Measurements from ENCODE around the gene PRKAG2.
"Not testable (repeated sequence)": the region's sequence is repeated elsewhere in the genome, so short reads cannot be mapped to it uniquely, and the experiment has no call there.

PRKAG2 gene

GRCh38 chr7:151796871-151797537 lies 79.9 kb downstream of the PRKAG2 start:
- no peak for DNase-seq

GRCh38 chr7:151796091-151796870 lies 80.6 kb downstream of the PRKAG2 start:
- no peak for DNase-seq

- no peak for DNase-seq
Measured at GRCh38 chr7:151795168-151795811, 81.6 kb downstream of the PRKAG2 start.

- DNase-seq: no peak
Measured at GRCh38 chr7:151794508-151795167, 82.3 kb downstream of the PRKAG2 start.

- DNase-seq: no peak
Measured at GRCh38 chr7:151793991-151794507, 82.9 kb downstream of the PRKAG2 start.

- DNase-seq: no peak
Measured at GRCh38 chr7:151793531-151793951, 83.4 kb downstream of the PRKAG2 start.

- no peak for DNase-seq
Measured at GRCh38 chr7:151792636-151793035, 84.3 kb downstream of the PRKAG2 start.

GRCh38 chr7:151792086-151792485 lies 84.8 kb downstream of the PRKAG2 start:
- DNase-seq: no peak

- DNase-seq: no peak
Measured at GRCh38 chr7:151790830-151791620, 85.9 kb downstream of the PRKAG2 start.

GRCh38 chr7:151790095-151790829 lies 86.7 kb downstream of the PRKAG2 start:
- no peak for DNase-seq

GRCh38 chr7:151789380-151789947 lies 87.5 kb downstream of the PRKAG2 start:
- DNase-seq: no peak

- DNase-seq: no peak
Measured at GRCh38 chr7:151787348-151787747, 89.6 kb downstream of the PRKAG2 start.

- DNase-seq: no peak
Measured at GRCh38 chr7:151786936-151787335, 90.0 kb downstream of the PRKAG2 start.

- DNase-seq: no peak
Measured at GRCh38 chr7:151786241-151786640, 90.7 kb downstream of the PRKAG2 start.

- DNase-seq: no peak
Measured at GRCh38 chr7:151785681-151785965, 91.3 kb downstream of the PRKAG2 start.

GRCh38 chr7:151784853-151785680 lies 91.8 kb downstream of the PRKAG2 start:
- DNase-seq: no peak

GRCh38 chr7:151783958-151784575 lies 92.8 kb downstream of the PRKAG2 start:
- DNase-seq: no peak

- DNase-seq: peak; percentile 82 to 85
Measured at GRCh38 chr7:151782598-151783448, 94.1 kb downstream of the PRKAG2 start.

- not testable (repeated sequence) for DNase-seq
Measured at GRCh38 chr7:151782256-151782597, 94.7 kb downstream of the PRKAG2 start.
